ENCODE measurements around the gene ING3. TPM values are rescaled to one million over a fixed set of nuclear protein-coding genes. Genes with fewer than 3 reads are reported as not detected.

ING3 gene
- total and polyA plus RNA-seq, 9 of the 15 experiments (the other 6 are each of a cell fraction or from before 2014, with no cell fraction given), result 22.8 to 233 (median 50.4) TPM

DNA sequence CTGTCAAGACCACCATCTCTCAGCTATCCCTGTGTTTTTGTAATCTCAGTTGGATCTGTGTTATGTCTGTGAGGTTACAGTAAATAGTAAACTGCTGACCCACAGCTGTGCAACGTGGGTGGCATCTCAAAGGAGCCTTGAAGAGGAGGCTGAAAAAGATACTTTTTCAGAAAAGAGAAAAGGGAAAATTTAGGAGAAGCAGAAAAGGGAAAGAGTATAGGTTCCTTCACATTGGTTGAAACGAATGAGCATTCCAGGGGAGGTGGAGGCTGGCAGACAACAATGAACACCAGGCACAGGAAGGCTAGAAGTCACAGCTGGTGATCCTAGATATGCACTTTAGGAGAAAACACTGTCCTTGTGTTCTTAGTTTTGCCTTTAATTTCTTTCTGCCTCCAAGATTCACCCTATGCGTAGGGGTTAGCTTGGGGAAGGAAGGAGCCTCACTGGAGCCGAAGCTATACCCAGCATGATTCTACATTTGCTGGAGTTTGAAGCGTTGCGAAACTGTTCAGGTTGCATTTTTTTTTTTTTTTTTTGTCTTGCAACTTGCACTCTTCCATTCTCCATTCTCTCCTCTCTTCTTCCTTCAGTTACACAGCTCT is 56.2 kb downstream of the ING3 start (continued):
- TF ChIP-seq FOXM1 (IDR thresholded peaks at IDR 0.05; ENCODE audit: low read depth), result no peak
- TF ChIP-seq FOXM1 (CRISPR knock-in tag; IDR thresholded peaks at IDR 0.05; ENCODE audit: low read depth), result no peak
- TF ChIP-seq SMAD3 (CRISPR knock-in tag; conservative IDR thresholded peaks at IDR 0.05), result no peak
- TF ChIP-seq PCBP1 (IDR thresholded peaks at IDR 0.05; ENCODE audit: low read depth, low read length, poor library complexity, severe bottlenecking), result no peak
- TF ChIP-seq CEBPB (tag; IDR thresholded peaks at IDR 0.05), result peak; percentile 99
- peak; percentile 72 for TF ChIP-seq TAL1 (IDR thresholded peaks at IDR 0.05)
- peak; percentile 94 for TF ChIP-seq ZNF384 (IDR thresholded peaks at IDR 0.05; ENCODE audit: low read depth, low read length)
- TF ChIP-seq SMARCB1 (IDR thresholded peaks at IDR 0.05; ENCODE audit: insufficient read length, low read depth), result peak; percentile 90
- no peak for TF ChIP-seq SREBF2 (CRISPR knock-in tag; IDR thresholded peaks at IDR 0.05)
- no peak for TF ChIP-seq ZNF408 (CRISPR knock-in tag; IDR thresholded peaks at IDR 0.05; ENCODE audit: low read depth)
- TF ChIP-seq, protein P1, sequence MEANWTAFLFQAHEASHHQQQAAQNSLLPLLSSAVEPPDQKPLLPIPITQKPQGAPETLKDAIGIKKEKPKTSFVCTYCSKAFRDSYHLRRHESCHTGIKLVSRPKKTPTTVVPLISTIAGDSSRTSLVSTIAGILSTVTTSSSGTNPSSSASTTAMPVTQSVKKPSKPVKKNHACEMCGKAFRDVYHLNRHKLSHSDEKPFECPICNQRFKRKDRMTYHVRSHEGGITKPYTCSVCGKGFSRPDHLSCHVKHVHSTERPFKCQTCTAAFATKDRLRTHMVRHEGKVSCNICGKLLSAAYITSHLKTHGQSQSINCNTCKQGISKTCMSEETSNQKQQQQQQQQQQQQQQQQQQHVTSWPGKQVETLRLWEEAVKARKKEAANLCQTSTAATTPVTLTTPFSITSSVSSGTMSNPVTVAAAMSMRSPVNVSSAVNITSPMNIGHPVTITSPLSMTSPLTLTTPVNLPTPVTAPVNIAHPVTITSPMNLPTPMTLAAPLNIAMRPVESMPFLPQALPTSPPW (CRISPR knock-in tag; IDR thresholded peaks at IDR 0.05), result no peak
- TF ChIP-seq HEY1 (CRISPR knock-in tag; IDR thresholded peaks at IDR 0.05; ENCODE audit: borderline replicate concordance), result no peak
- TF ChIP-seq, protein P2, sequence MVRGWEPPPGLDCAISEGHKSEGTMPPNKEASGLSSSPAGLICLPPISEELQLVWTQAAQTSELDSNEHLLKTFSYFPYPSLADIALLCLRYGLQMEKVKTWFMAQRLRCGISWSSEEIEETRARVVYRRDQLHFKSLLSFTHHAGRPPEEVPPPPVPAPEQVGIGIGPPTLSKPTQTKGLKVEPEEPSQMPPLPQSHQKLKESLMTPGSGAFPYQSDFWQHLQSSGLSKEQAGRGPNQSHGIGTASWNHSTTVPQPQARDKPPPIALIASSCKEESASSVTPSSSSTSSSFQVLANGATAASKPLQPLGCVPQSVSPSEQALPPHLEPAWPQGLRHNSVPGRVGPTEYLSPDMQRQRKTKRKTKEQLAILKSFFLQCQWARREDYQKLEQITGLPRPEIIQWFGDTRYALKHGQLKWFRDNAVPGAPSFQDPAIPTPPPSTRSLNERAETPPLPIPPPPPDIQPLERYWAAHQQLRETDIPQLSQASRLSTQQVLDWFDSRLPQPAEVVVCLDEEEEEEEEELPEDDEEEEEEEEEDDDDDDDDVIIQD (CRISPR knock-in tag; IDR thresholded peaks at IDR 0.05), result no peak
- no peak for TF ChIP-seq CBX1 (IDR thresholded peaks at IDR 0.05; ENCODE audit: low read depth)
- no peak for TF ChIP-seq ZNF699 (CRISPR knock-in tag; IDR thresholded peaks at IDR 0.05; ENCODE audit: insufficient replicate concordance)
- no peak for TF ChIP-seq ASH1L (IDR thresholded peaks at IDR 0.05; ENCODE audit: borderline replicate concordance, low read depth, partially characterized antibody)
- TF ChIP-seq ZBTB8A (IDR thresholded peaks at IDR 0.05; ENCODE audit: partially characterized antibody), result no peak
- TF ChIP-seq, protein P3, sequence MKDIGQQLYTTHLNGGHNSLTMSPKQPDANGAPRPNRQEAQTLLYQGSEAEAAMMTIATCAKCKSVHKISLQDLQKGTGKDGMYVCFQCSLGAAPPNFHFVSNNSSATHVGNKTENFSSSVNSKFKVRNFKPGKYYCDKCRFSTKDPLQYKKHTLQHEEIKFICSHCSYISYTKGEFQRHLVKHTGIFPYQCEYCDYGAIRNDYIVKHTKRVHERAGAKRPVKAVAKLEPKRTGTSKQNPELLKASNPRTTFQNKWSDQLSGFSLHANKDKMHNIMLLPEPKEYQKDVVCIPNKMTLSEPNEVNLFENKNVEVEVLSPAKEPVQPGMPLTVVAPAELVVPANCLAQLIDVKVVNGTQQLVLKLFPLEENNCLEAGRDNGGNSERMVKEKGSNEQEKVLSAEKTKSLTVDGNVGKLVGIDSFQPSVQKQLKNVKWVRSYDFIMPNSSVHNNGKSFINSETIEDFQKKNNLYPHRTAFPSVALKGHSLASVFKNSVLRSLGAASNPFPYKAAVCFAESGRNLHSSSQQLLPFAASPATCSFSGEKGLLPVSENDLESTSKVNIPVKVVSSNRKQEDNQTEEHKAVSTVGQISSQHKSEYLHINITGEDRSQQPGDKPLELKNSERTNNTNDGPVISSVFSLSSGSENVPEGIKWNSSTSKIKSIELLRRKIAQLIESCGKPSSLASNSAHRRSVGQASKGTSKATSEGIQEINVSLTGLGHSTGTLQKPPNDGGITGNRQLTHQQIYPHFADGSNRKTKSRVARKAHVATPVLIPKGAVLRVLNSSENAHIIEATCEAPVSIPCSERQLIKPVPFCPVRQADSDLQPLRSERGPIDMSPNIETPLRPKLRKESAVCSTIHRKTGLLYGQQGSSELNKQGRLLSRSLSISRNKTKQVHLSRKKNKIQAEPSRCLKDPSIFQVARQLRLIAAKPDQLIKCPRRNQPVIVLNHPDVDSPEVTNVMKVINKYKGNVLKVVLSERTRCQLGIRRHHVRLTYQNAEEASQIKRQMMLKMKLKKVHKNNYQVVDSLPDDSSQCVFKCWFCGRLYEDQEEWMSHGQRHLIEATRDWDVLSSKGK (CRISPR knock-in tag; IDR thresholded peaks at IDR 0.05), result no peak
- no peak for TF ChIP-seq NFRKB (IDR thresholded peaks at IDR 0.05; ENCODE audit: low read depth)
- peak; percentile 78 for TF ChIP-seq NCOR1 (IDR thresholded peaks at IDR 0.05)
- TF ChIP-seq SOX6 (IDR thresholded peaks at IDR 0.05), result peak; percentile 87
- no peak for TF ChIP-seq TEAD2 (tag; IDR thresholded peaks at IDR 0.05)
- TF ChIP-seq IFI16 (CRISPR knock-in tag; IDR thresholded peaks at IDR 0.05), result no peak
- peak; percentile 67; the same call in 1 of the 2 replicates for TF ChIP-seq CEBPG (CRISPR knock-in tag; IDR thresholded peaks at IDR 0.05)
- TF ChIP-seq CEBPG (tag; conservative IDR thresholded peaks at IDR 0.05 in 1 of 2, IDR thresholded peaks at IDR 0.05 in 1 of 2), result peak; percentile 84 to 96
